Measurements from ENCODE around the gene CSTF2T. TPM values are rescaled to one million over a fixed set of nuclear protein-coding genes. Genes with fewer than 3 reads are reported as not detected.

CSTF2T gene
- total and polyA plus RNA-seq, 2 donors (not counting 1 experiment from before 2014, with no cell fraction given) = 4.5 to 36.4 TPM

GRCh38 chr10:51744235-51745000, 45.0 kb upstream of the CSTF2T start:
- Histone ChIP-seq H2AFZ (ENCODE audit: insufficient read depth, low read depth, low read length, poor library complexity, severe bottlenecking) (no peak overlapping the region), H3K9ac (ENCODE audit: low read length) (no peak overlapping the region), H3K9me3 (ENCODE audit: control extremely low read depth in 1 of 3, control insufficient read depth in 2 of 3, insufficient read depth in 1 of 3, low read length in 2 of 3) (no peaks in the 10 kb centered on the region), H3K4me1 (ENCODE audit: control insufficient read depth in 2 of 2, insufficient read depth in 2 of 2, low read length in 2 of 2) (peaks cover 3 to 5% of the 10 kb centered on the region in 2 donors), H3K27me3 (replicated peaks in 1 of 4; ENCODE audit: control extremely low read depth in 1 of 4, control insufficient read depth in 3 of 4, insufficient read depth in 4 of 4, low read length in 3 of 4) (no peaks in the 10 kb centered on the region), H3K36me3 (replicated peaks in 1 of 2; ENCODE audit: control extremely low read depth in 1 of 2, control insufficient read depth in 1 of 2, extremely low read depth in 1 of 2, insufficient read depth in 2 of 2, low read length in 1 of 2) (no peaks in the 10 kb centered on the region), H3K4me3 (ENCODE audit: control extremely low read depth in 1 of 5, extremely low read depth in 1 of 5, insufficient read depth in 1 of 5, low read depth in 2 of 5, low read length in 4 of 5) (no peak overlapping the region), H3K79me2 (ENCODE audit: control insufficient read depth, insufficient read depth, low read length) (no peaks in the 10 kb centered on the region), H3K27ac (ENCODE audit: low read length in 2 of 2) (no peak overlapping the region), H3K4me2 (replicated peaks; ENCODE audit: low read depth, low read length, poor library complexity, severe bottlenecking) (no peak overlapping the region), H4K20me1 (ENCODE audit: control insufficient read depth, insufficient read depth, low read length, poor library complexity, severe bottlenecking) (no peaks in the 10 kb centered on the region)
- ChIA-PET POLR2A (no interaction called here), CTCF (no interaction called here)
- intact Hi-C loops (cut with micrococcal nuclease) = no loop called here
- Mint-ChIP-seq H3K27me3 (peaks cover 2% of the 10 kb centered on the region), H3K9me3 (ENCODE audit: insufficient read depth) (no peaks in the 10 kb centered on the region), H3K4me3 (no peak overlapping the region), H3K4me1 (peaks cover 11% of the 10 kb centered on the region), H3K27ac (no peak overlapping the region)
- 95% methylated on average over 2 of the region's 6 CpGs for WGBS (ENCODE audit: insufficient coverage)
- DNase-seq (no peak), ATAC-seq (ENCODE audit: low read depth) (no peak)
- TF ChIP-seq EZH2 (IDR thresholded peaks at IDR 0.05; ENCODE audit: borderline replicate concordance, insufficient read depth, low read depth, low read length, poor library complexity, severe bottlenecking) (no peak), CTCF (IDR thresholded peaks at IDR 0.05) (no peak)

- H2AFZ ChIP-seq (ENCODE audit: insufficient read depth, low read depth, low read length, poor library complexity, severe bottlenecking) = no peak overlapping the region
- H3K79me2 ChIP-seq (ENCODE audit: control insufficient read depth, insufficient read depth, low read length) = no peaks in the 10 kb centered on the region
- peak; percentile 73 for ATAC-seq (ENCODE audit: low read depth)
- 55% methylated on average over 5 of the region's 6 CpGs for WGBS (ENCODE audit: insufficient coverage)
- peaks cover 2% of the 10 kb centered on the region for H3K27me3 Mint-ChIP-seq
- H3K27me3 ChIP-seq (replicated peaks in 1 of 4; ENCODE audit: control extremely low read depth in 1 of 4, control insufficient read depth in 3 of 4, insufficient read depth in 4 of 4, low read length in 3 of 4) = no peaks in the 10 kb centered on the region
- no peak overlapping the region for H3K4me3 Mint-ChIP-seq
- H3K36me3 ChIP-seq (replicated peaks in 1 of 2; ENCODE audit: control extremely low read depth in 1 of 2, control insufficient read depth in 1 of 2, extremely low read depth in 1 of 2, insufficient read depth in 2 of 2, low read length in 1 of 2) = no peaks in the 10 kb centered on the region
- peak overlapping the region; percentile 23 for H3K4me2 ChIP-seq (replicated peaks; ENCODE audit: low read depth, low read length, poor library complexity, severe bottlenecking)
- no peak for TF ChIP-seq CTCF (IDR thresholded peaks at IDR 0.05)
- TF ChIP-seq EZH2 (IDR thresholded peaks at IDR 0.05; ENCODE audit: borderline replicate concordance, insufficient read depth, low read depth, low read length, poor library complexity, severe bottlenecking) = no peak
- no peaks in the 10 kb centered on the region for H3K9me3 Mint-ChIP-seq (ENCODE audit: insufficient read depth)
- H3K9ac ChIP-seq (ENCODE audit: low read length) = no peak overlapping the region
- no peak overlapping the region for H3K27ac ChIP-seq (ENCODE audit: low read length in 2 of 2)
- H3K9me3 ChIP-seq (ENCODE audit: control extremely low read depth in 1 of 3, control insufficient read depth in 2 of 3, insufficient read depth in 1 of 3, low read length in 2 of 3) = no peaks in the 10 kb centered on the region
- no peak overlapping the region for H3K4me3 ChIP-seq (ENCODE audit: control extremely low read depth in 1 of 5, extremely low read depth in 1 of 5, insufficient read depth in 1 of 5, low read depth in 2 of 5, low read length in 4 of 5)
- peaks cover 3 to 5% of the 10 kb centered on the region in 2 donors for H3K4me1 ChIP-seq (ENCODE audit: control insufficient read depth in 2 of 2, insufficient read depth in 2 of 2, low read length in 2 of 2)
- H4K20me1 ChIP-seq (ENCODE audit: control insufficient read depth, insufficient read depth, low read length, poor library complexity, severe bottlenecking) = no peaks in the 10 kb centered on the region
- POLR2A ChIA-PET = no interaction called here
- peaks cover 11% of the 10 kb centered on the region for H3K4me1 Mint-ChIP-seq
- CTCF ChIA-PET = no interaction called here
- H3K27ac Mint-ChIP-seq = no peak overlapping the region
- intact Hi-C loops (cut with micrococcal nuclease) = no loop called here
- peak; percentile 14 for DNase-seq
Observed at GRCh38 chr10:51743146-51743545, 43.8 kb upstream of the CSTF2T start.

All from B cell (primary cell).